Muscle of arm (tissue), 12 donors: ENCODE results near the gene GALNT8. TPM values are rescaled to one million over a fixed set of nuclear protein-coding genes. Genes with fewer than 3 reads are reported as not detected.

Experiments used
- DNase-seq: peaks from one replicate; pipeline ENCODE4 v3.0.0-alpha.2; 2013
- polyA plus RNA-seq, 12 donors: library from polyadenylated mRNA; unstranded; fragments of 120-200 nt; gene quantifications; one replicate each; pipeline ENCODE4 v1.2.1, GENCODE V29; 2013; ENCODE audit not compliant: insufficient read length in 12 of 12

The GALNT8 gene
- polyA plus RNA-seq, 12 donors = 3.3 to 6.1 (median 5.5) TPM; not detected in 2

- no peak for DNase-seq
These were observed 76.0 kb downstream of the GALNT8 start for GRCh38 chr12:4796216-4796615.

DNA sequence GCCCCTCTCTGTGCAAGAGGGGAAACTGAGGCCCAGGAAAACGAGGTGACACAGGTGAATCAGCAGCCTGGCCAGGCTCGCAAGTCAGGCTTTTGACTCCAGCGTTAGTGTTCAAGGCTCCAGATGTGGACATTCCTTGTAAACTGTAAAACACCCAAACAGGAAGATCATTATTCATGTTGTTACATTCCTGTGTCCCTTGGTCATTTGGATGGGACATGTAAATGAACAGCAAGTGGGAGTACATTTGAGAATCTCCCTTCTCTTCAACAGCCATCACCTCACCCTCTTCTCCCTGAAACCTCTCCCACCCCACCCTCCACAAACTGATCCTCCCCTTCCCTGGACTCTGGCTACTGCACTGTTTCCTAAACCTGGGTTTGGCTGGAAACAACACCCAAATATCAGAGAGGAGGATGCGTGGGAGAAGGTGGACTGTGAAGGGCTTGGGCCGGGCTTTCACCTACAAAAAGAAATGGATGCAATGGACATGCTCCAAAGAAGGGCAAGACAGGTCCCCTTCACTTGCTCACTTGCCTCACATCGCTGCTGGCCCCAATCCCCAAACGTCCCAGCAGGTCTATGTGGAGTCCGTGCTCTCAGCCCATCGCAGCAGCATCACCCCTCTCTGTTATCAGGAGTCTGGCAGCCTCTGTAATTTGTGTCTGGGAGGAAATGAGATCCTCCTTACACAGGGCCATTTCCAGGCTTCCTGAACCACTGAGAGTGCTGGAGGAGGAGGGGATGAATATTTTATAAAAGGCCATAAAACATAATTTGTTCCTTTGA lies 76.7 kb downstream of the GALNT8 start:
- DNase-seq = no peak

DNA sequence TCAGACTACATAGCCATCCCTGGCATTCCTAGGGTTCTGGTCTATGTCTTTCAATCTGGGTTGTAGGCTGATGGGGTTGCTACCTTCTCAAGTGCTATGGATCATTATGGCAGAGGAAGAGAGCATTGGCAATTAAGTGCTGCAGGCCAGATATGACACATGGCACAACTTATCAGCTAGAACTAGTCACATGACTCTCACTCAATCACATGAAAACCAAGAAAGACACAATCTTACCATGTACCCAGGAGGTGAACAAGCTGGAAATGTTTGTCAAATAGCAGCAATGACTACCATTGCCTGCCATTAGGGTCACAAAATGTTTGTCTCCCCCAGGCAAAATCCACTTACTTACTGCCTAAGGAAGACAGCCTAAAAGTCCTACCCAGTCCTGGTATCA lies 80.4 kb downstream of the GALNT8 start:
- no peak for DNase-seq

GRCh38 chr12:4802841-4803240 lies 82.6 kb downstream of the GALNT8 start:
- no peak for DNase-seq

DNA sequence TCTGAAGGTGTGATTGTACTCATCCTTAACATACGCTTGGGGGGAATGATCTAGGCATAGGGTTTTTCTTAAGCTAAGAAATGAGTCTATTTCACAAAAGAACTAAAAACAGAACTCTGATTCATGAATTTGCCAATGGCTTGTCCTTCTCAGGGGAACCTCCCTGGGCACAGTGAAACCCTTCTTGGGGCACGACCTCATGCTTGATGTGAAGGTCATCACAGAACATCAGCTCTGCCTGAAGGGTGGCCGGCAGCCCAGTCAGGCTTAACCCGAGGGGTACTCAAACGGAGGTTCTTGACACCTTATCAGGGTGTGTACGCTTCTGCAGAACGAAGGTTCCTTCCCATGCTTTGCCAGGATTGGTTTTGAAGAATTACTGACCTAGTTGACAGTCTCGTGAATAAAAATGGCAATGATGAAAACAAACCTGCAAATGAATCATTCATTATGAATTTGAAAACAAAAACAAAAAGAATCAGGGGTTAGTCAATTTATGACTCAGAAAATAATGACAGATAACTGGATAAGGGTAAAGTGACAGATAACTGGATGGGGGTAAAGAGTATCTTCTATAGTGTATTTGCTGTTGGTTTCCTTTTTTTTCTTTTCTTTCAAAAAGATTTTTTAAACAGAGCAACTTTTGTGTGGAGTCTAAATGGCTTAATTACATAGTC lies 86.4 kb downstream of the GALNT8 start:
- no peak for DNase-seq

DNA sequence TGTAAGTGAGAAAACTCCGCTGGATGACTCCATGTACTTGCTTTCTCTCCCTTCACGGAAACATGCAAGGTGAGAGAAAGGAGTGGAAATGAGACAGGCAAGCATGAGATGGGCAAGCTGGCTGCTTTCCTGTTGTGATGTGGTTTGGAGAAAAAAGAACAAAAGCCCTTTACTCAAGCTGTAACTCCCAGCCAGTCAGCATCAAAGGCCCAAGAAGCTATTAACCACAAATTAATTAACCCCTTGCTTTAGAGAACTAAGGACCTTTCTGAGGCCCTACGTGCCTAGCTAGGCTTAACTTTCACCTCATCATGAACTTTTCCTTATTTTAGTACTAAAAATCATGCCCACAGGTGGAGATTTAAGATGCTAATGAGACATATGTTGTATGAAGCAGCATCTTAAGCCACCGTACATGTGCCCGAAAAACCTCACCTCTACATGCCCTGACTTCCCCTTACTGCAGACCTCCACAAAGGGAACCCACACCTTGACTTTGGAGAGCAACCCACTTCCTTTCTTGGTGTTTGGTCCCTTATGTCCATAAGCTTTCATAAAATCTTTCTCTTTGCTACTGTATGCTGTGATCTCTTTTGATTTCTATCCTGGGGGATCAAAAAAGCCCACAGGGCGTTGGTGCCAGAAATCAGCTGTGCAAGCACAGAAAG lies 87.0 kb downstream of the GALNT8 start:
- no peak for DNase-seq

DNA sequence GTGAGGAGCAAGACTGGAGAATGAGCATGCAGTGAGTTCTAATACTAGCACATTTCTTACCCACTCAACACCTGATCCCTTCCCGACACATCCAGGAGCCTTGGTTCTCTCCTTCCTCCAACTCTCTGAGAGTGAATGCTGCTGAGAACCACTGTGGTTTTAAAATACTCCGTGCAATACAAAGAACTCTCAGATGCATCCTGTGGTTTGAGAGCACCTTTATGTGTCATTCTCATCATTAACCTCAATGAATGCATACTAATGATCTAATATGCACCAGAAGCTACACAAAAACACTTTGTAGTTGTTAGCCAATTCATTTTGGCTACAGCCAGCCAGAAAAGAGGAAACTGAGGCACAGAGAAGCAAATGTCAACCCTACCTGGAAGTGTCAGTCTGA lies 87.6 kb downstream of the GALNT8 start:
- DNase-seq = no peak

DNA sequence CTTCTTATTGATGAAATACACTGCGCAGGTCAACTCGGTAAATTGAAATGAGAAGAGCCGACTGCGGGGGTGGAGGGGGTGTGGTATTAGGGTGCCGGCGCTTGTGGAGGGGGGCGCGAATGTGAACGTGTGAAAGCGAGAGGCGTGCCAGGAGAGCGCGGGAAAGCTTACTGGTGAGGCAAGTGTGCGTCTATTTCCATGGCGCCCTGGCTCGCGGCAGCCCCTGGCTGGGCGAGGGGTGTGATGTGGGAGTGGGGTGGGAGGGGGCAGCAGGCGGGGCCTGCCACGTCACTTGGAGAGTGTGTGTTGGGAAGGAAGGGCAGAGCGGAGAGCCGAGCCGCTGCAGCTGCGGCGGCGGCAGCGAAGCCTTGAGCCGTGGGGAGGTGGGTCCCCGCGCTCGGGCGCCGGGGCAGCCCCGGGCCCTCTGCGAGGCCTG lies 88.8 kb downstream of the GALNT8 start:
- peak; percentile 81 for DNase-seq

DNA sequence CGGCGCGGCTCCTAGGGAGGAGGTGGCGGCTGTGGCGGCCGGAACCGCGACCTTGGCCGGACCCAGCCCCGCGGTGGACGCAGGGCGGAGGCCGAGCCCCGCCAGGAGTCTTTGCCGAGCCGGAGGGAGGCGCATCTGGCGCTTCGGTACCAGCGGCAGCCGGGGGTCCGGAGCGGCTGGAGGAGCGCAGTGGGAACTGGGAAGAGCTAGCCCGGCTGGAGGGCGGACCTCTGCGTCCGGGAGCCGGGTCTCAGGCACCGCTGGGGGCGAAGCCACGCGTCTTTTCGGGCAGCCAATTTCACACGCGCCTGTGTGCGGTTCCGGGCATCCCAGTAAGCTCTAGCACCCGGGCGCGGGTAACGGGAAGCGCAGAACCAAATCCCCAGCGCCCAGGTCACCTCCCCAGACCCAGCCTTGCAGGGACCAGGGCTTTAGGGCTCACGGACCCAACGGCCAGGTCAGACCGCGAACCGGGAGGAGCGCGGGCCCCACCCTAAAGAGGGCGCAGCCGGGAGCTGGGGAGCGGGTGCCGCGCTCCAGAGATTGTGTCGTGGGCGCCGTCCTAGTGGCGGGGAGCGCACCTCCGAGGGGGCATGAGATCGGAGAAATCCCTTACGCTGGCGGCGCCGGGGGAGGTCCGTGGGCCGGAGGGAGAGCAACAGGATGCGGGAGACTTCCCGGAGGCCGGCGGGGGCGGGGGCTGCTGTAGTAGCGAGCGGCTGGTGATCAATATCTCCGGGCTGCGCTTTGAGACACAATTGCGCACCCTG lies 89.4 kb downstream of the GALNT8 start:
- peak; percentile 35 for DNase-seq

DNA sequence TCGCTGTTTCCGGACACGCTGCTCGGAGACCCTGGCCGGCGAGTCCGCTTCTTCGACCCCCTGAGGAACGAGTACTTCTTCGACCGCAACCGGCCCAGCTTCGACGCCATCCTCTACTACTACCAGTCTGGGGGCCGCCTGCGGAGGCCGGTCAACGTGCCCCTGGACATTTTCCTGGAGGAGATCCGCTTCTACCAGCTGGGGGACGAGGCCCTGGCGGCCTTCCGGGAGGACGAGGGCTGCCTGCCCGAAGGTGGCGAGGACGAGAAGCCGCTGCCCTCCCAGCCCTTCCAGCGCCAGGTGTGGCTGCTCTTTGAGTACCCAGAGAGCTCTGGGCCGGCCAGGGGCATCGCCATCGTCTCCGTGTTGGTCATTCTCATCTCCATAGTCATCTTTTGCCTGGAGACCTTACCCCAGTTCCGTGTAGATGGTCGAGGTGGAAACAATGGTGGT lies 90.0 kb downstream of the GALNT8 start:
- no peak for DNase-seq

GRCh38 chr12:4812624-4813327 lies 92.6 kb downstream of the GALNT8 start:
- DNase-seq = no peak

- no peak for DNase-seq
These were observed 93.5 kb downstream of the GALNT8 start for GRCh38 chr12:4813741-4814140.

DNA sequence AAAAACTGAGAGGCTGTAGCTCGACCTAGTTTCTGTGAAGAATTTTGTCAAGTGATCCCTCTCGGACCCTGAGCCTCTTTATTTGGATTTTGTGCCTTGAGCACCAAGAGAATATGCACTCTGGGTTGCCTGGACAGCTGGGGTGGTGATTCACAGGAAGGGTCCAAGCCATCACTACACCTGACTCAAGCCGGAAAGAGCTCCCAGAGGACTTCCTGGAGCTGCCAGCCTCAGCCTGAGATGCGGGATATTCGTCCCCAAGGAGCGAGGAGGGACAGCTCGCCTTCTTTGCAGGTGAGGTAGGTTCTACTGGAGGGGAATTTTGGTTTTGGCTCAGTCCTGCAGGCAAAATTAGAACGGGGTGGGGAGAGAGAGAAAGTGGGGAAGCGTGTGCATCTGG lies 94.3 kb downstream of the GALNT8 start:
- no peak for DNase-seq

DNA sequence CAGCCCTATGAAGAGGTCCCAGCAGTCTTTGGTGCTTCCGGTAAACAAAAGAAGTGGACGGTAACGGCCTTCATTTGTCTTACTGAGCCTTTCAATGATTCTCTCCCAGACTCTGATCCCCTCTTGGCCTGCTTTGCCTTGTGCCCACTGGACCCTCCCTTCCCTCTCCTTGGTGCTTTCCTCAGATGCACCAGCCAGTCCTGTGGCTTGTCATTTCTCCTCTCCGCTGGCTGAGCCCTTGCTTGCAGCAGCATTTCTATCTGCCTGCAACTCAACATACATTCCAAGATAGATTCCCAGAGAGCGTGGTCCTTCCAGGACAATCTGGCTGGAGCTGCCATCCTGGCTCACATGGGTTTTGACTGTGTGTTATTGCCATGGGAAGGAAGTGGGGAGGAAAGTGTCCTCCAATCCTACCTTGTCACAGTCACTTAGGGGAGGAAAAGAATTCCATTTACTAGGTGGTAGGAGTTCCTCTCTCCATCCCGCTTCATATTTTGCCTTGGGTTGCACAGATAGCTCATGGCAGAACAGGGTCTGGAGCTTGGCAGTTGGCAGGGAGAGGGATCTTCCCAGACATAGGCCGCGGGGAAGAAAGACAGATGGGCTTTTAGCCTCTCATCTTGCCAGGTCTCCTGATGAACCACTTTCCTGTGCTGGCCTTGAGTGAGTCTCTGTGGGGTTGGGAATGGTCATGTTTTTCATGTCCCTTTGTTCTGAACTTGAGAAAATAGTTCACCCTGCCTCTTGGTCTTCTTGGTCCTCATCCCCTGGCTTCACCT lies 96.7 kb downstream of the GALNT8 start:
- DNase-seq = no peak

DNA sequence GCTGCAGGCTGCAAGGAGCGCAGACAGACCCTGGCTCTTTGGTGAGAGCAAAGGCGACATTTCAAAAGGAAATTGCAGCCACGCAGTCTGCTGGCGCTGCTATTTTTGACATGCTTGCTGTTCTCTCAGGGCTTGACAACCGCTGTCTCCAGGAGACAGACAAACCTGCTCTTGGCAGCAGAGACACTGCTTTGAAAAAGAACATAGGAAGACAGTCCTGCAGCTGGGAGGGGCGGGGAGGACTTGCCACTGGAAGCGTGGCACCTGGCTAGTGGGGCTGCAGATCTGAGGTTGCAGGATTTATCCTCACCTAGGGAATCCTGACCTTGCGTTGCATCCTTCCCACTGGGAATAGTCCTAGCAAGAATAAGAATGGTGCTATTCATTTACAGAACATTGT lies 97.7 kb downstream of the GALNT8 start:
- no peak for DNase-seq

DNA sequence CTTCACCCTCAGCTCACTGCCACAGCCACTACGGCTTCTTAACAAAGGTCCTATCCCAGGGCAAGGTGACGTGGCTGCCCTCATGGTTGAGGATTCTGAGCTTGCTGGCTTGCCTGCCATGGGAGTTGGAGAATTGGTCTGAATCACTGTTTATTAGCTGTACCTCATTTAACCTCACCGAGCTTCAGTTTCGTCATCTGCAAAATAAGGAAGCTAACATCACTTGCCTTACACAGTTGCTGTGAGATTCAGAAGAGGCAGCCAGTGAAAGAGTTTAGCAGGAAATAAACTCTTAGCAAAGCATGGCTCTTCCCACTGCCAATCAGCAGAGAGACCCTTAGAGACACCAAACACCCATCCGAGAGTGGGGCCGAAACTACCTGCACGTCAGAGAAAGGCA lies 99.5 kb downstream of the GALNT8 start:
- DNase-seq = no peak

DNA sequence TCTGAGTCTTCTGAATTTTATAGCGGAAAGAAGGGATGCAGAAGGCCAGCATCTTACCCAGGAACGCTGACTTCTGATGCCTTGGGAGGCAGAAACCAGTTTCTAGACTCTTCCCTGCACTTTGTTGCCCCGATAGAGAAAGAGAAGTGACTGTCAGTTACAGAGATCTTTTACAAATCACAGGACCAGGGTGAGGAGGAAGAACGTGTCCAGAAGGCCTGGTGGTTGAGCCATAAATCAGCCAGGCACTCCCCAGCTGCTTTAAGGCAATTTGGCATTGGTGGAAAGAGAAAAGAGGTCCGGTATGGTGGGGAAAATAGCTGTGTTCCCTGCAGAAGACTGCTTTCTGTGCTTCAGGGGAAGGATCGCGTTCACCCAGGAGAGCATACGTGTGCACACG lies 100.8 kb downstream of the GALNT8 start:
- no peak for DNase-seq
